HG02884 (cell line): ENCODE data around the gene ADCY3.

Experiments
- ATAC-seq: cut with Tn5 transposase; IDR thresholded peaks from one replicate; pipeline ENCODE4 v1.9.1; 2021; ENCODE audit warnings: mild to moderate bottlenecking, moderate library complexity; ENCODE audit not compliant: unreplicated experiment

The ADCY3 gene

GRCh38 chr2:24832931-24833701 lies 86.9 kb downstream of the ADCY3 start:
- no peak for ATAC-seq

GRCh38 chr2:24832521-24832920 lies 87.5 kb downstream of the ADCY3 start:
- no peak for ATAC-seq

- no peak for ATAC-seq
Measured at GRCh38 chr2:24832073-24832461, 88.0 kb downstream of the ADCY3 start.

GRCh38 chr2:24831221-24832072 lies 88.6 kb downstream of the ADCY3 start:
- ATAC-seq = no peak

- no peak for ATAC-seq
Measured at GRCh38 chr2:24830786-24831185, 89.3 kb downstream of the ADCY3 start.

- ATAC-seq = no peak
Measured at GRCh38 chr2:24830351-24830750, 89.7 kb downstream of the ADCY3 start.

- no peak for ATAC-seq
Measured at GRCh38 chr2:24828238-24828996, 91.6 kb downstream of the ADCY3 start.

GRCh38 chr2:24827321-24828237 lies 92.5 kb downstream of the ADCY3 start:
- ATAC-seq = peak; percentile 76

GRCh38 chr2:24826773-24827145 lies 93.3 kb downstream of the ADCY3 start:
- no peak for ATAC-seq

GRCh38 chr2:24825883-24826772 lies 93.9 kb downstream of the ADCY3 start:
- no peak for ATAC-seq

GRCh38 chr2:24824966-24825882 lies 94.8 kb downstream of the ADCY3 start:
- ATAC-seq = no peak

- no peak for ATAC-seq
Measured at GRCh38 chr2:24824071-24824588, 95.9 kb downstream of the ADCY3 start.

GRCh38 chr2:24822049-24822706 lies 97.9 kb downstream of the ADCY3 start:
- ATAC-seq = no peak

- ATAC-seq = no peak
Measured at GRCh38 chr2:24821433-24821891, 98.6 kb downstream of the ADCY3 start.

GRCh38 chr2:24820598-24821432 lies 99.2 kb downstream of the ADCY3 start:
- ATAC-seq = no peak

- ATAC-seq = no peak
Measured at GRCh38 chr2:24820175-24820513, 99.9 kb downstream of the ADCY3 start.
